GM19395 (cell line): Measurements from ENCODE around the gene HSFY1.
"Not testable (repeated sequence)": the region's sequence is repeated elsewhere in the genome, so short reads cannot be mapped to it uniquely, and the experiment has no call there.

ENCODE experiments used
- ATAC-seq: cut with Tn5 transposase; IDR thresholded peaks from one replicate; pipeline ENCODE4 v1.9.1; 2021; ENCODE audit warnings: mild to moderate bottlenecking, moderate library complexity; ENCODE audit not compliant: unreplicated experiment

The HSFY1 gene

DNA sequence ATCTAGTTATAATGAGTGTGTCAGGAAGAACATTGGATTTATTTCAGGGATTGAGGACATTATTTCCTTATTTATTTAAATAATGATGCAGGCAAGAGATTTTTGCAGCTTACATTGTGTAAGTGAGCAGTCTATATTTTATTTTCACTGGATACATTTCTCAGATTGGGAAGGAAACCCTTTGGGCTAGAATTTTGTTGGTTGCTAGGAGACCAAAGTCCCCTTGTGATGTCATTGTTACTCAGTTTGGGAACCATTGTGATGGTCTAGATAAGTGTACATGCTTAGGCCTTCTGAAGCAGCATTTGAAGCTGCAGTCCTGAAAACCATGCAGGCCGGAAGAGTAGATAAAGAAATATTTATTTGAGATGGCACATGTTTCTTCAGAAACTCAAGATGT is at the start of gene HSFY1:
HSFY1 (plus strand) TSS at position 301 of the 400 bp plus-strand sequence; CDS start at position 369, 68 bp downstream.
- ATAC-seq: not testable (repeated sequence)

- not testable (repeated sequence) for ATAC-seq
These were observed 42.3 kb upstream of the HSFY1 start for GRCh38 chrY:18504266-18504665.

- ATAC-seq: not testable (repeated sequence)
These were observed 15.4 kb upstream of the HSFY1 start for GRCh38 chrY:18530995-18531655.

DNA sequence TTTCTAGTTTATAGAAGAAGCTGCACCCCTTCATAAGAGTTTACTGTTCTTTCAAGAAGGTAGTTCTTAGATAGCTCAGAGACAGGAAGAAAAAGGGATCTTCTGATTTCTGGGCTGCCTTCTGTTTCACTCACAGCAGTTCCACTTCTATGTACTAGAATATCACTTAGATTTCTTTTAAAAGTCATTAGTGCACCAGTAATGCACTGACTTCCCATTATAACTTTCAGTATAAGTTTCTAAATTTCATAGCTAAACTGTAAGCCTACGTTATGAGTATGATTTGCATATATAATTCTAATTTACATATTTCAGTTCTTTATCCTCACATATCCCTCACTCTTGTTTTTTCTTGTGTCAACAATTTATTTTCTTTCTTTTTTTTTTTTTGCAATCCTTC is 7.6 kb upstream of the HSFY1 start:
- not testable (repeated sequence) for ATAC-seq

DNA sequence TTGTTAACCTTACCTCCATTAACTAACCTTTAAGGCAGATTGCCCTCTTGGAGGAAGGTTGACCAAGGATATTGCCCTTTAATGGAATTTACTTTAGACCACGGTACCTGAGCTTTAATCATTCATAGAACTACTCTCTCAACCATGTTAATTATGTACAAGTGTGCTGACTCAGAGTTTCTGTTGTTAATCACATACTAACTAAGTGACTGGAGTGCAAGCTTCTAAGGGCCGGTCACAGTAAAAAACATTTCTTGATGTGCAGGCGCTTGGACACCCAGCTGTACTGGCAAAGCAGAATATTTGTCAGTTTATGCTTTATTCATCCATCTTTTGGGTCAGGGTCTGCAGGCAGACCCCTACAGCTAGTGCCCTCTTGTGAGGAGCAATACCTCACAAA is 6.6 kb downstream of the HSFY1 start:
- not testable (repeated sequence) for ATAC-seq

DNA sequence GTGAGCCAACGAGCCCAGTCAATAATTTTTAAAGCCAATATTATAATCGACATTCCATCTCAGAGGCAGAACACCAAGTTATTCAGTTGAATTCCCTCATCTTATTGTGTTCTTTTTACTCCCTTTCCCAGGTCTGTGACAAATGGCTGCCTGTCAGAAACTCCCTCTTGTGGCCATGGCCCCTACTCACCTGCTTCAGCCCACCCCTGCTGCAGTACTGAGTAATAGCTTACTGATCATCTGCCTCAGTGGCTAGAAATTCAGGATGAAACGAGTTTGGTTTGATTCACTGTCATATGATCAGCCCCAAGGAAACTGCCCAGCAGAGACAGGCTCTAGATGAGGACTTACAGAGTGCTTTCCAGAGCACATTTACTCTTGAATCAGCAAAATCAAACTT is 19.4 kb downstream of the HSFY1 start:
- not testable (repeated sequence) for ATAC-seq
